GM12891 (cell line): ENCODE results near the gene FAM219A.

Experiments used
- DNase-seq: peaks from one replicate; pipeline ENCODE4 v3.0.0; 2011; ENCODE audit warnings: low spot score; ENCODE audit not compliant: insufficient read length
- FAIRE-seq: peaks from 2 replicates; lab custom pipeline; 2011; peaks lifted over from hg19 to GRCh38; lab: Jason Lieb, UNC
- PAX5 ChIP-seq: IDR thresholded peaks from 2 replicates; pipeline ENCODE4 v1.6.1; 2011; ENCODE audit warnings: low read length, moderate library complexity, mild to moderate bottlenecking; ENCODE audit not compliant: insufficient read depth, severe bottlenecking
- POLR2A ChIP-seq: IDR thresholded peaks from 2 replicates; pipeline ENCODE4 v1.6.1; 2011; ENCODE audit warnings: low read depth, low read length, control low read depth
- POLR2AphosphoS5 ChIP-seq: IDR thresholded peaks from 2 replicates; pipeline ENCODE4 v1.6.1; 2011; ENCODE audit warnings: low read depth, low read length, control low read depth
- POU2F2 ChIP-seq: IDR thresholded peaks from 2 replicates; pipeline ENCODE4 v1.6.1; 2011; ENCODE audit warnings: low read depth, mild to moderate bottlenecking, control low read depth, low read length, moderate library complexity
- SPI1 ChIP-seq: IDR thresholded peaks from 2 replicates; pipeline ENCODE4 v1.6.1; 2011; ENCODE audit warnings: low read depth, low read length, control low read depth
- TAF1 ChIP-seq: IDR thresholded peaks from 2 replicates; pipeline ENCODE4 v1.6.1; 2011; ENCODE audit warnings: low read depth, low read length, control low read depth

FAM219A gene

DNA sequence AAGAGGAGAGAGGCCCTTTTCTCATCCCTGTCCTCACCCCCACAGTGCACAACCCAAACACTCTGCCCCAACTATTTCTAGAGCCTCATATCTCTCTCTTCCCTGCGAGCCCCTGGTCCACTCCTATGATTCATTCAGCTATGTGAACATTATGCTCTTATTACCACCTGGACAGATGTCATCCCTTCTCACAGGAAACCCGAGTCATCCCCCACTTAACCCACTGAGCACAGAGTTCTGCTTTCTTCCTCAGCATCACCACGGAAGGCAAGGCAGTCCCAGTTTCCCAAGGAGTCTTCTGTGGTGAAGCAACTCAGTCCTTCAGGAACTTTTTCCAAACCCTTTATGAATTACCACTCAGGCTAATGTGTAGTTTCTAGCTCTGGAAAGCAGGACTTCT, 1.6 kb upstream of the FAM219A start:
- FAIRE-seq (no peak), DNase-seq (no peak)
- no peak for TF ChIP-seq SPI1
- TF ChIP-seq POU2F2, result no peak
- TF ChIP-seq POLR2AphosphoS5, result no peak
- TF ChIP-seq PAX5, result no peak
- no peak for TF ChIP-seq TAF1
- no peak for TF ChIP-seq POLR2A

- FAIRE-seq, result no peak
- TF ChIP-seq PAX5, result no peak
- TF ChIP-seq SPI1, result no peak
- no peak for TF ChIP-seq TAF1
- no peak for TF ChIP-seq POLR2A
- no peak for TF ChIP-seq POU2F2
- no peak for TF ChIP-seq POLR2AphosphoS5
- DNase-seq, result no peak
Observed at GRCh38 chr9:34459356-34459755, 986 bp upstream of the FAM219A start.

- FAIRE-seq, result no peak
- no peak for TF ChIP-seq TAF1
- no peak for TF ChIP-seq PAX5
Observed at GRCh38 chr9:34458959-34459340, 580 bp upstream of the FAM219A start.

GRCh38 chr9:34457266-34458012, 931 bp downstream of the FAM219A start:
- TF ChIP-seq PAX5 (no peak), POLR2A (no peak), TAF1 (no peak), SPI1 (no peak), POU2F2 (no peak), POLR2AphosphoS5 (no peak)
- no peak for FAIRE-seq

More at GRCh38 chr9:34458959-34459340, 580 bp upstream of the FAM219A start:
- no peak for DNase-seq

DNA sequence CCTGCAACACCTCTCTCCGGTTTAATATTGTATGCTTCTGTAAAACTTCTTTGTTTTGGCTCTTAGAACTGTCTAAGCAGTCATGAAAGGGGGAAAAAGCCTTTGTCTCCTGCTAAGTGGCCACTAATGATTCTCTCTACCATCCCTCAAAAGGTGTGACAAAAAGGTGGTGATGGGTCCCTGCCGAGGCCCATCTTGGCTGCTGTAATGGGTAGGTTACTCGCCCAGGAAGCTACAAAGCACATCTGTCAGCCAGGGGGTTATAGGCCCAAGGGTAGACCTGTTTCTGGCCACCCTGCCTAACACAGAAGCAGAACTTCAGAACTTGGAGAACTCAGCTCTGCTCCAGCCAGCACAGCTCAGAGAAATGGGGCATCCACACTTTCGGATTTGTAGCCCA, 1.6 kb downstream of the FAM219A start:
- TF ChIP-seq PAX5 (no peak), POU2F2 (no peak), POLR2AphosphoS5 (no peak), TAF1 (no peak), SPI1 (no peak), POLR2A (no peak)
- FAIRE-seq (no peak), DNase-seq (no peak)

More at GRCh38 chr9:34457266-34458012, 931 bp downstream of the FAM219A start:
- DNase-seq, result no peak

- DNase-seq, result no peak
- no peak for FAIRE-seq
- TF ChIP-seq SPI1, result no peak
- no peak for TF ChIP-seq PAX5
- TF ChIP-seq TAF1, result no peak
- TF ChIP-seq POLR2A, result no peak
- TF ChIP-seq POU2F2, result no peak
- no peak for TF ChIP-seq POLR2AphosphoS5
Observed at GRCh38 chr9:34456151-34456550, 2.2 kb downstream of the FAM219A start.

- no peak for DNase-seq
- TF ChIP-seq POLR2A (no peak), SPI1 (no peak), POLR2AphosphoS5 (no peak), POU2F2 (no peak), PAX5 (no peak), TAF1 (no peak)
- no peak for FAIRE-seq
Observed at GRCh38 chr9:34454571-34455065, 3.8 kb downstream of the FAM219A start.

DNA sequence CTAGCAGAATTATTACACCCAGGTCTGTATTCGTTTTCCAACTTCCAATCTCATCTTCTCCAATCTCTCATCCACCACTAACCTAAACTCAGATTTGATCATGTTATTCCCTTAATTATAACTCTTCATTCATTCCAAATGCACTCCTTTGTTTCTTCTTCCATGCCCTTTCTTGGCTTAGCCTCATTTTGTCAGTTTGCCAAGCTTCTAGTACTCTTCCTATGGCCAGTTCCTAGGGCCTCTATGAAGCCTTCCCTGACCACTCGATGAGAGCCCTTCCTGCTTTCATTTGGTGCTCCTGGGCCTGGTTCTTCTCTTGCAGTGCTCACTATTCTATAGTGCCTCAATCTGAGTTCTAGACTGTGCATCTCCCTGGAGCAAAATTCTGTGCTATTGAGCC, 5.8 kb downstream of the FAM219A start:
- TF ChIP-seq TAF1 (no peak), POU2F2 (no peak), POLR2A (no peak), POLR2AphosphoS5 (no peak), PAX5 (no peak), SPI1 (no peak)
- FAIRE-seq, result no peak
- DNase-seq, result no peak

DNA sequence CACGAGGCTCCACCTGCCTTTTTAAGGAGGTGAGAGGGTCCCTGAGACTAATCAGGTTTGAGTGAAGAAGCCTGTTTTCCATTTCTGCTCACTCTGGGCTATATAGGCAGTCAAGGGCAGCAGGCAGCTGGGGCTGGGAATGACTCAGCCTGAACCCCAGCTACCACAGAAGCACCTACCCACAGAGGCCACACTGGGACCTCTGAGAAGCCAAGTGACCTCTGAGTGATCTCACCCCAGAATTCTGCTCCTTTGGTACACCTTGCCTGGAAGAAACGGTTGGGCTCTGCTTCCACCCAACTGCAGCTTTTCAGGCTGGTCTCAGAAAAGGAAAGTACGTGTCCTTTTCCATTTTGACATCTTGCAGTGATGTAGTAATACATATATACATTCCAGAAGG, 6.8 kb downstream of the FAM219A start:
- no peak for DNase-seq
- FAIRE-seq, result no peak

More for the DNA sequence above, 6.8 kb downstream of the FAM219A start:
- TF ChIP-seq POU2F2, result no peak
- TF ChIP-seq PAX5, result no peak
- no peak for TF ChIP-seq TAF1
- TF ChIP-seq SPI1, result no peak
- TF ChIP-seq POLR2AphosphoS5, result no peak
- TF ChIP-seq POLR2A, result no peak
